ENCODE results near the gene COL6A3.

The COL6A3 gene

GRCh38 chr2:237319086-237319820 lies 94.7 kb downstream of the COL6A3 start:
- Histone ChIP-seq H3K36me3 (replicated peaks) (peaks cover 22% of the 10 kb centered on the region), H3K4me3 (ENCODE audit: low read depth, low read length) (no peak overlapping the region), H3K27ac (no peak overlapping the region), H3K27me3 (replicated peaks) (no peaks in the 10 kb centered on the region)
- no peak for DNase-seq
- in situ Hi-C loops (cut with HindIII; ENCODE audit: low pct_ligation_motif_present, low sequenced_read_pairs), result no loop called here
- no peak for TF ChIP-seq CTCF (IDR thresholded peaks at IDR 0.05; ENCODE audit: low read depth, low read length, missing control alignments)

- Histone ChIP-seq H3K27ac (peak overlapping the region; percentile 91), H3K27me3 (replicated peaks) (no peaks in the 10 kb centered on the region), H3K36me3 (replicated peaks) (no peaks in the 10 kb centered on the region), H3K4me3 (ENCODE audit: low read depth, low read length) (no peak overlapping the region)
- in situ Hi-C loops (cut with HindIII; ENCODE audit: low pct_ligation_motif_present, low sequenced_read_pairs), result no loop called here
- no peak for DNase-seq
- TF ChIP-seq CTCF (IDR thresholded peaks at IDR 0.05; ENCODE audit: low read depth, low read length, missing control alignments), result no peak
Observed at GRCh38 chr2:237316339-237316738, 97.6 kb downstream of the COL6A3 start.

GRCh38 chr2:237315829-237316225 lies 98.1 kb downstream of the COL6A3 start:
- Histone ChIP-seq H3K27me3 (replicated peaks) (no peaks in the 10 kb centered on the region), H3K36me3 (replicated peaks) (no peaks in the 10 kb centered on the region), H3K27ac (peak overlapping the region; percentile 91), H3K4me3 (ENCODE audit: low read depth, low read length) (no peak overlapping the region)
- no peak for TF ChIP-seq CTCF (IDR thresholded peaks at IDR 0.05; ENCODE audit: low read depth, low read length, missing control alignments)
- in situ Hi-C loops (cut with HindIII; ENCODE audit: low pct_ligation_motif_present, low sequenced_read_pairs), result no loop called here
- DNase-seq, result peak; percentile 67

- TF ChIP-seq CTCF (IDR thresholded peaks at IDR 0.05; ENCODE audit: low read depth, low read length, missing control alignments), result peak; percentile 45
- in situ Hi-C loops (cut with HindIII; ENCODE audit: low pct_ligation_motif_present, low sequenced_read_pairs), result no loop called here
- Histone ChIP-seq H3K36me3 (replicated peaks) (no peaks in the 10 kb centered on the region), H3K27ac (peak overlapping the region; percentile 91), H3K27me3 (replicated peaks) (no peaks in the 10 kb centered on the region), H3K4me3 (ENCODE audit: low read depth, low read length) (no peak overlapping the region)
- DNase-seq, result peak; percentile 95
Observed at GRCh38 chr2:237315170-237315828, 98.7 kb downstream of the COL6A3 start.

GRCh38 chr2:237314681-237315080 lies 99.3 kb downstream of the COL6A3 start:
- no peak for DNase-seq
- Histone ChIP-seq H3K27ac (peak overlapping the region; percentile 91), H3K36me3 (replicated peaks) (no peaks in the 10 kb centered on the region), H3K27me3 (replicated peaks) (no peaks in the 10 kb centered on the region), H3K4me3 (ENCODE audit: low read depth, low read length) (no peak overlapping the region)
- TF ChIP-seq CTCF (IDR thresholded peaks at IDR 0.05; ENCODE audit: low read depth, low read length, missing control alignments), result no peak
- in situ Hi-C loops (cut with HindIII; ENCODE audit: low pct_ligation_motif_present, low sequenced_read_pairs), result no loop called here

Data from brain microvascular endothelial cell (primary cell).